ENCODE data around the gene HTR7.

The HTR7 gene

DNA sequence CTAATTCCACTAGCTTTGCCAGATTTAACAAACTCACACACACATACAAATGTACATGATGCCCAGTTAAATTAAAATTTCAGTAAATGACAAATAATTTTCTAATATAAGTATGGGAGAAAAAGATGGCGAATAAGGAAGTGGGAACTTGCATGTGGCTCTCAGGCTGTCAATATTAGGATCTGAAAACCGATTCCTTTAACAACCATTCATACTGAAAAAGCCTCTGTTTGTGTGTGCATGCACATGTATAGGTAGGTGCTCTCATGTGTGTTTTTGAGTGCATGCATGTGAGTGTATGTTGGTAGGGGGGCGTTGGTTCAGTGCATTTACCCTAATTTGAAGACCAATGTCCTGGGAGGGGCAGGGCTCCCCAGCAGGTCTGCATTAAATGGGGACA, 125.3 kb downstream of the HTR7 start:
- DNase-seq = no peak

GRCh38 chr10:90723416-90724068, 134.3 kb downstream of the HTR7 start:
- peak in 1 of 5 experiments; percentile 14 for DNase-seq

GRCh38 chr10:90722832-90723231, 135.0 kb downstream of the HTR7 start:
- DNase-seq = no peak

- no peak for DNase-seq
These were observed 139.7 kb downstream of the HTR7 start for GRCh38 chr10:90718182-90718581.

GRCh38 chr10:90712529-90712928, 145.3 kb downstream of the HTR7 start:
- no peak for DNase-seq

GRCh38 chr10:90709727-90710126, 148.1 kb downstream of the HTR7 start:
- DNase-seq = no peak

GRCh38 chr10:90707657-90708056, 150.2 kb downstream of the HTR7 start:
- DNase-seq = no peak

GRCh38 chr10:90701428-90701827, 156.4 kb downstream of the HTR7 start:
- DNase-seq = no peak

GRCh38 chr10:90695915-90696676, 161.7 kb downstream of the HTR7 start:
- DNase-seq = no peak

Measured in T-helper 2 cell (primary cell).